Nephron progenitor cell (in vitro differentiated cells): Measurements from ENCODE around the gene CHRNB4.

ENCODE experiments used
- DNase-seq: peaks from one replicate; pipeline ENCODE4 v3.0.0; 2021
- H3K27ac Mint-ChIP-seq: 2 replicates; pipeline ENCODE4 v1.8.0; 2021; ENCODE audit warnings: mild to moderate bottlenecking, moderate library complexity, mixed read lengths
- H3K27me3 Mint-ChIP-seq: 2 replicates; pipeline ENCODE4 v1.8.0; 2021; ENCODE audit warnings: mild to moderate bottlenecking, low read depth, mixed read lengths; ENCODE audit not compliant: poor library complexity
- H3K36me3 Mint-ChIP-seq: 2 replicates; pipeline ENCODE4 v1.8.0; 2021; ENCODE audit warnings: low read depth, mixed read lengths
- H3K4me1 Mint-ChIP-seq: 2 replicates; pipeline ENCODE4 v1.8.0; 2021; ENCODE audit warnings: mixed read lengths
- H3K4me3 Mint-ChIP-seq: 2 replicates; pipeline ENCODE4 v1.8.0; 2021; ENCODE audit warnings: mild to moderate bottlenecking, moderate library complexity, mixed read lengths
- H3K9me3 Mint-ChIP-seq: 2 replicates; pipeline ENCODE4 v1.8.0; 2021; ENCODE audit warnings: mild to moderate bottlenecking, moderate library complexity, mixed read lengths
- CTCF ChIP-seq: fragments of 200-600 bp; sonication (generic); IDR thresholded peaks from 2 replicates; pipeline ENCODE4 v1.5.0; 2021; ENCODE audit warnings: antibody characterized with exemption

The CHRNB4 gene

GRCh38 chr15:78682693-78683410 lies 41.8 kb upstream of the CHRNB4 start:
- DNase-seq: no peak
- peaks cover 88% of the 10 kb centered on the region for H3K4me1 Mint-ChIP-seq

GRCh38 chr15:78682004-78682651 lies 41.1 kb upstream of the CHRNB4 start:
- peak overlapping the region; percentile 66 for H3K4me3 Mint-ChIP-seq
- DNase-seq: no peak
- H3K36me3 Mint-ChIP-seq: peaks cover 3% of the 10 kb centered on the region
- peaks cover 86% of the 10 kb centered on the region for H3K4me1 Mint-ChIP-seq
- peaks cover 21% of the 10 kb centered on the region for H3K27me3 Mint-ChIP-seq
- no peak for TF ChIP-seq CTCF
- H3K9me3 Mint-ChIP-seq: peaks cover 5% of the 10 kb centered on the region
- peak overlapping the region; percentile 99 for H3K27ac Mint-ChIP-seq

More at GRCh38 chr15:78682693-78683410, 41.8 kb upstream of the CHRNB4 start:
- TF ChIP-seq CTCF: no peak
- H3K36me3 Mint-ChIP-seq: no peaks in the 10 kb centered on the region
- peak overlapping the region; percentile 99 for H3K27ac Mint-ChIP-seq
- H3K4me3 Mint-ChIP-seq: peak overlapping the region; percentile 66
- peaks cover 19% of the 10 kb centered on the region for H3K27me3 Mint-ChIP-seq
- H3K9me3 Mint-ChIP-seq: peaks cover under 1% of the 10 kb centered on the region

- peak; percentile 32 for DNase-seq
- Mint-ChIP-seq H3K4me1 (peaks cover 79% of the 10 kb centered on the region), H3K4me3 (peak overlapping the region; percentile 23), H3K9me3 (peaks cover 8% of the 10 kb centered on the region), H3K27me3 (peaks cover 25% of the 10 kb centered on the region), H3K36me3 (peaks cover 3% of the 10 kb centered on the region), H3K27ac (peak overlapping the region; percentile 99)
- no peak for TF ChIP-seq CTCF
Measured at GRCh38 chr15:78681281-78682003, 40.4 kb upstream of the CHRNB4 start.

DNA sequence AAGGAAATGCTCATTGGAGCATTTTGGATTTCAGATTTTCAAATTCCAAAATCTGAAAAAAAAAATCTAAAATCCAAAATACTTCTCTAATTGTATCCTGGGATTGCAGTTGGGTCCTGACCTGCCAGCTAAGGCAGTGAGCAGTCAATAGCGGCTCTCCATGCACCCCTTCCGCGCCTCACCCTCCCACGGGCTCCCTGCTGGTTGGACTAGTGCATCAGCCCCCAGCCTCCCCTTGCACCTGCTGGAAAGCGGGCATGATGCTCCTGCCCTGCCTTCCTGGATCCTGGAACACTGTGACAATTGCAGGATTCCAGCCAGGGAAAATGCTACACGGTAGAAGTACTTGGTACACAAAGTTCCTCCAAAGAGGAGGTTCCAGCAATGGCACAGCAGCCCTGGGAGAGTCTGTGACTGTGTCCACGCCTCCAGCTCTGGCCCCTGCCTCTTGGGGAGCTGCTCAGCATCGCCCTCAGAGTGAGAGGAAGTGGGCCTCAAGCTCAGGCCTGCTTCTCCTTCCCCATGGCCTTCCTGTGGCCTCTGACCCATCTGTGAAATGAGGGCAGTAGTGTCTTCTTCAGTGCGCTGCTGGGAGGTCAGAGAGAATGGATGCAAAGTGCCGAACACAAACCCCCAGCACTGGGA lies 39.5 kb upstream of the CHRNB4 start:
- Mint-ChIP-seq H3K27me3 (peaks cover 32% of the 10 kb centered on the region), H3K9me3 (peaks cover 9% of the 10 kb centered on the region), H3K4me3 (peak overlapping the region; percentile 30), H3K36me3 (peaks cover 3% of the 10 kb centered on the region), H3K4me1 (peaks cover 75% of the 10 kb centered on the region), H3K27ac (peak overlapping the region; percentile 99)
- TF ChIP-seq CTCF: no peak
- DNase-seq: no peak

GRCh38 chr15:78679089-78679511 lies 38.1 kb upstream of the CHRNB4 start:
- DNase-seq: no peak
- TF ChIP-seq CTCF: no peak
- Mint-ChIP-seq H3K36me3 (peaks cover 3% of the 10 kb centered on the region), H3K9me3 (peaks cover 9% of the 10 kb centered on the region), H3K27me3 (peaks cover 33% of the 10 kb centered on the region), H3K4me1 (peaks cover 68% of the 10 kb centered on the region), H3K4me3 (no peak overlapping the region), H3K27ac (no peak overlapping the region)
